ENCODE results near the gene ZFYVE19. TPM values are rescaled to one million over a fixed set of nuclear protein-coding genes. Genes with fewer than 3 reads are reported as not detected.

ZFYVE19 gene
- total RNA-seq, 1 experiment from 2014 or later = 14.6 TPM

DNA sequence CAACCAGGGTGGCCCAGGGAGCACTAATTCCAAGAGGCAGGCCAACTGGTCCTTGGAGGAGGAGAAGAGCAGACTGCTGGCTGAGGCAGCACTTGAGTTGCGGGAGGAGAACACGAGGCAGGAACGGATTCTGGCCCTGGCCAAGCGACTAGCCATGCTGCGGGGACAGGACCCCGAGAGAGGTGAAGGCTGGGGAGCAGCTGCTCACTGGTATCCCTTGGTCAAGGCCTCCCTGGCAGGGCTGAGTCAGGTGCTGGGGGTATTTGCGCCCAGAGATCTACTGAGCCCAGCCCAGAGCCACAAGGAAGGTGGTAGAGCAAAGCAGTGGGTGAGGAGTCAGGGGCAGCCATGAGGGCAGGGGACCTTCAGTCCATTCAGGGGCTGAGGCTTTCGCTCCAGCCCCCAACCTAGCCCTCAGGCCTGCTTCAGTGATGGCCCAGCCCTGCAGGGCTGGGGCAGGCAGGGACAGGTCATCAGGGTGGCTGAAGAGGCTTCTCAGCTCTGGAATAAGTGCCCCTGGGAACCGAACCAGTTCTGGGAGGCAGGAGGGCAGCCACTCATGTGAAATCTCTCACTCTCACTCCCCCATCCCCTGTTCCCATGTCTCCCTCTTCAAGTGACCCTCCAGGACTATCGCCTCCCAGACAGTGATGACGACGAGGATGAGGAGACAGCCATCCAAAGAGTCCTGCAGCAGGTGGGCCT, 6.0 kb downstream of the ZFYVE19 start:
- no peak for DNase-seq (ENCODE audit: extremely low read depth, low read depth)

DNA sequence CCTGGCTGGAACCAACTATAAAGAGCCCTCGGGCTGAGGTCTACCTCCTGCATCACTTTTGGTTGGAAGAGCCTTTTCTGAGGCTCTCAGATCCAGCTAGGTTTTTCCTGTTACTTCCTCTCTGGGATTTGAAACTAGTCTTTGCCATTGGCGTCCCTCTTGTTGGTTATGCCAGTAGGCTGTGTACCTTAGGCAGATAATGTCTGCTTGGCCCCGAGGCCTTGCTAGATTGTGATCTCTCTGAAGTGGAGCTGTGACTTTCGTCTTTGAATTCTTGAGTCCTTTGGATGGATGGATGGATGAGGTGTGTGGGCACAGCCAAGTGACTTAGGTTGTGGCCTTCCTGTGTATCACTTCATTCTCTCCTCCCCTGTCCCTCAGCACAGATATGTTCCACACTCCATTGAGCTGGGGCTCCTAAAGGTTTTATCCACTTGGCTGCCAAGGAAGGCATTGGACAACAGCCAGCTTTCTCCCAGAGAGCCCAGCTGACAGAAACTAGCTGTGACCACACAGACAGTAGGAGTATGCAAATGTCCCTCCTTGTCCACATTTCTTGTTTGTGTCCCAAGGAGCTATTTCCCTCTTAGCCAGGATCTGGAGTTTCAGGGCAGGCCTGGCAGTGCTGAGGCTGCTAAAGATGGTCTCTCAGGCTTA, 8.3 kb downstream of the ZFYVE19 start:
- DNase-seq (ENCODE audit: extremely low read depth, low read depth) = no peak

DNA sequence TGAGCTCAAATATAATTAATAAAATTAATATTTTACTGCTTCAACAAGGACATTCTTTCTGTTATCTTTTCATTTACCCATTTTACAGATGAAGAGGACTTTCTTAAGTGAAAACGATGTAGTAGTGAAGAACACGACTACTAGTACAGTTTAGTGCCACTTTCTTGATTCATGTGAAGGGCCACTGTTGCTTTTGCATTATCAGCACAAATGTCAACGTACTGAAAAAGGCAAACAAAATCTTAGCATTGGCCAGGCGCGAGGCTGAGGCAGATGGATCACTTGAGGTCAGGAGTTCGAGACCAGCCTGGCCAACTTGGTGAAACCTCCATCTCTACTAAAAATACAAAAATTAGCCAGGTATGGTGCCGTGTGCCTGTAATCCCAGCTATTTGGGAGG, 12.2 kb downstream of the ZFYVE19 start:
- no peak for DNase-seq (ENCODE audit: extremely low read depth, low read depth)

DNA sequence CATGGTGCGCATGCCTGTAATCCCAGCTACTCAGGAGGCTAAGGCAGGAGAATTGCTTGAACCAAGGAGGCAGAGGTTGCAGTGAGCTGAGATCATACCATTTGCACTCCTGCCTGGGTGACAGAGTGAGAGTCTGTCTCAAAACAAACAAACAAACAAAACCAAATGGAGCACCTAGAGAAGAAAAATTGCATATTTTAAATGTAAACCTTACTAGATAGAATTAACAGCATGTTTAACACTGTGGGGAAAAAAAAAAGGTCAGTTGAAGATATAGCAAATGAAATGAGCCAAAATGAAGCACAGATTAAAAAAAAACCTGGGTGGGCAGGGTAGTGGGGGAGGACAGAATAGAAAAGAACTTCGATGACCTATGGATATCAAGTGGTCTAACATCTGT, 14.3 kb downstream of the ZFYVE19 start:
- no peak for DNase-seq (ENCODE audit: extremely low read depth, low read depth)

DNA sequence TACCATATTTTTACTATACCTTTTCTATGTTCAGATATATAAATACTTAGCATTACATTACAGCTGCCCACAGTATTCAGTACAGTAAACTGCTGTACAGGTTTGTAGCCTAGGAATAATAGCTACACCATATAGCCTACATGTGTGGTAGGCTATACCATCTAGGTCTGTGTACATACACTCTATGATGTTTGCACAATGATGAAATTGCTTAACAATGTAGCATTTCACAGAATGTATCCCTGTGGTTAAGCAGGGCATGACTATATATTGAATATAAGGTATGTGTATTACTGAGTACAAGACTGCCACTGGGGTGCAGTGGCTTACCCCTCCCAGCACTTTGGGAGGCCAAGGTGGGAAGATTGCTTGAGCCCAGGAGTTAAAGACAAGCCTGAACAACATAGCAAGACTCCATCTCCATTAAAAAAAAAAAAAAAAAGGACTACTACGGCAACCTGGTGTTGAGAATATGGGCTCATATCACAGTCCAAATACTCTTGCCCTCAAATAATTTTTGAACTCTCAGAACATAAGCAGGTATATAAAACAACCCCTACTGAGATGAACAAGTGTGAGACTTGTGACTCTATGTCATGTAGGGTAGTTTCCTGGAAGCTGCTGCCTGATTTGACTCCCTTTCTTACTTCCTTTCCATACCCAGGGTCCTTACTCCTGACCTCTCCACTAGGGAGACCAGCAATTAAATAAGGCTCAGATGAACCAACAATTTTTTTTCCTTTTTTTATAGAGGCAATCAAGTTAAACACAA, 16.9 kb downstream of the ZFYVE19 start:
- no peak for DNase-seq (ENCODE audit: extremely low read depth, low read depth)

GRCh38 chr15:40825661-40826422, 19.0 kb downstream of the ZFYVE19 start:
- no peak for DNase-seq (ENCODE audit: extremely low read depth, low read depth)

DNA sequence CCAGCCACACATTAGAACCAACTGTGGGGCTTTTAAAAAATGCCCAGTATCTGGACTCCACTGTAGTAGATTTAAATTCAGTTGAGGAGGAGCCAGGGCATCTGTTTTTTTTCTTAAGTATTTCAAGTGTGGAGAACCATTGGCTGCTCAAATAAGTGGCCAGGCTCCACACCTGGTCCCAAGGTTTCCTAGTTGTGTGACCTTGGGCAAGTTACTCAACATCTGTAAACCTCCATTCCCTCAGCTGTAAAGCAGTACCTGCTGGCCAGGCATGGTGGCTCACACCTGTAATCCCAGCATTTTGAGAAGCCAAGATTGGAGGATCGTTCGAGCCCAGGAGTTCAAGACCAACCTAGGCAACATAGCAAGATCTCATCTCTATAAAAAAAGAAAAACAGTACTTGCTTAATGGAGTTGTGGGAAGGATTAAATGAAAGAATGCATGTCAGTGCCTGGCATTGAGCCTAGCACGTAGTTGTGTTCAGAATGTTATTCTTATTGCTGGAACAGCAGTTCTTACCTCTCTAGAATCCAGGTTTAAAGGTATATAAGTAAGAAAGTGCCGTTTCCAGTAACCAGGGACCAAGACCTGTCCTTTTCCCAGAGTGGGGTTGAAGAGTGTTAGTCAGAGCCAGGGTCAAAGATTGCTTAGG, 19.7 kb downstream of the ZFYVE19 start:
- DNase-seq (ENCODE audit: extremely low read depth, low read depth) = no peak

GRCh38 chr15:40828447-40829036, 21.7 kb downstream of the ZFYVE19 start, which contains the start of gene PPP1R14D:
PPP1R14D (minus strand) TSS chr15:40828708; CDS start chr15:40828641, 67 bp downstream.
- DNase-seq (ENCODE audit: extremely low read depth, low read depth) = no peak

DNA sequence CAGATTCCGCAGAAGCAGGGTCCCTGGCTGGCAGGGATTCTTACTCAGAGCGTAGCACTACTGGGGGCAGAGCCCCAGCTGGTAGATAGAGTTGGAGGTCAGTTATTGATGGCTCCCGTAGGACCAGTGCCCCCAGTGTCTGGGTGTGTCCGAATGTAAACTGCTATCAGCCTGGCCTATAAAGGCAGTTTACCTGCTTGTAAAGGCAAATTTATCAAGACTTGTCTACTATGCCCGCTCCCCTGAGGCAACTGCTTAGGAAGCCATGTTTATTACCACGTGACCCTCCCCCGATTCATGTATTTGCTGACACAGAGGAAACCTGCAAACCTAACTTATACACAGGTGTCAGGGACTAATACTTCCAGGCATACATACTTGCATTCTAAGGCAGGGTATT, 22.2 kb downstream of the ZFYVE19 start:
- DNase-seq (ENCODE audit: extremely low read depth, low read depth) = no peak

DNA sequence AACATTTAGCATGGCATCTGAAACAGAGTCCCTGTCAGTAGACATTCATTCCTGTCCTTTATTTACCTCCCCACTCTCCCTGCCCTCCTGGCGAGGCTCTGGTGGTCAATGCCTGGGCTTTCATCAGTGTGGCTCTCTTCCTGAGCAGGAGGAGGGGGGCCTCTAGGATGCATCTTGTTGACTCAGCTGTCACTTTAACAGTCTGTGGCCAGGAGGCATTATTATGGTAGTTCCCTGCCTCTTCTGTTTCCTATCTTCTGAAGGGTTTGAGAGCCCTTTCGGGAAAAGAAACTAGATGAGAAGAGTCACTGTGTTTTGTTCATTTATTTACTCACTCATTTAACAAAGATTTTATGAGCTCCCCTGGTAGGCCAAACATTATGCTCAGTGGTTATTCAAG, 24.0 kb downstream of the ZFYVE19 start:
- DNase-seq (ENCODE audit: extremely low read depth, low read depth) = no peak

DNA sequence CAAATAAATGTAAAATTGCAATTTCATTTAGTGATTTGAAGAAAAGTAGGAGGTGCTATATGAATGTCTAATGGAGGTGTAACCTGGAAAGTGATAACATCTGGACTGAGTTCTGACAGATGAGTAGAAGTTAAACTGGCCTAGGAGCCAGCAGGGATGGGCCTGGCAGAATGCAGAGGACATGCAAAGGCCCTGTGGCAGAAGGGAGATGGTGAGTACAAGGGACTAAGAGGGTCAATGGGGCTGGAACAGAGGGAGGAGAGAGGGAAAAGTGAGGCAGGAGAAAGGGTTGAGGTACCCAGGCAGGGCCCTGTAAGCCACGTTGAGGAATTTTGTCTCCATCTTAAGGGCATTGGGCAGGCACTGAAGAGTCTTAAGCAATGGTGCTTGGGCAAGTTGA, 25.0 kb downstream of the ZFYVE19 start:
- no peak for DNase-seq (ENCODE audit: extremely low read depth, low read depth)

GRCh38 chr15:40832903-40833302, 26.0 kb downstream of the ZFYVE19 start:
- DNase-seq (ENCODE audit: extremely low read depth, low read depth) = no peak

DNA sequence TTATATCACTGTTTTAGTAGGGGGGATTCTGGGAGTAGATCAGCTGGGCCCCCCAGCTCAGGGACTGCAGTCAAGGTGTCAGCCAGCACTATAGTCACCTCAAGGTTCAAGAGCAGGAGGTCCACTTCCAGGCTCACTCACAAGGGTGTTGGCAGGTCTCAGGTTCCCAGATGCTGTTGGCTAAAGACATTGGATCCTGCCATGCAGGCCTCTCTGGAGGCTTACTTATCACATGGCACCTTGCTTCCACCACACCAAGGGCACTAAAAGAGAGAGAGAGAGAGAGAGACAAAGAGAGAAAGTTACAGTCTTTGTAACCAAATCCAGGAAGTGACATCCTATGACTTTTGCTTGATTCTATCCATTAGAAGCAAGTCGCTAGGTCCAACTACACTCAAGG, 29.1 kb downstream of the ZFYVE19 start:
- no peak for DNase-seq (ENCODE audit: extremely low read depth, low read depth)

DNA sequence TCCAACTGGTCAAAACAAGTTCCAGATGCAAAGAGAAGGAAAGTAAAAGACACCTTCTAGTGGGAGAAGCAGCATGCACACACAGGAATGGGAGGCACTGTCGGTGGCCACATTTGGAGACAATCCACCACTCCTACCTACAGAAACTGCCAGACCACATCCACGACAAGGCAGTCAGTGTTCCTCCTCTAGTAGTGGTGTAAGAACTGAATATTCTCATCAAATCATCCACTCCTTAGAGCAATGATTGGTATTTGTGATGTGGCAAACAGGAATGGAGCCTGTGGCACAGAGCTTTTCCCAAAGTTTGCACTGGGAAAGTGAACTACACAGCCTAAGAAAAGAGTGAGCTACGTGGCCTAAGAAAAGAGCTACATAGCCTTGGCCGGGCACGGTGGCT, 31.9 kb downstream of the ZFYVE19 start:
- DNase-seq (ENCODE audit: extremely low read depth, low read depth) = no peak

DNA sequence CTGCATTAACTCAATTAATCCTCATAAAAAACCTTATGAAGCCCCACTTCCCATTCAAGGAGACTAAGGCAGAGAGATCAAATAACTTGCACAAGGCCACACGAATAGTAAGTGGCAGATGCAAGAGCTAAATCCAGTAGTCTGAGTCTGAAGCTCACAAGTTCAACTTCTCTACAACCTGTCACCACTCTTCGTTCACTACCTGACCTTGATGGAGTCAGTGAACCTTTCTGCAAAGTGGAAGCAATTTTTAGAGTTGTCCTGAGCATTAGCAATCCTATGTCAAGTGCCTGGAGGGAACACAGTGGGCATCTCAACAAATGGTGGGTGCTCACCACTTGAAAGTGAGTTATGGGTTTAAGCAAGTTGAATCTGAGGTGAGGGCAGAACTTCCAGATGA, 34.9 kb downstream of the ZFYVE19 start:
- DNase-seq (ENCODE audit: extremely low read depth, low read depth) = no peak

DNA sequence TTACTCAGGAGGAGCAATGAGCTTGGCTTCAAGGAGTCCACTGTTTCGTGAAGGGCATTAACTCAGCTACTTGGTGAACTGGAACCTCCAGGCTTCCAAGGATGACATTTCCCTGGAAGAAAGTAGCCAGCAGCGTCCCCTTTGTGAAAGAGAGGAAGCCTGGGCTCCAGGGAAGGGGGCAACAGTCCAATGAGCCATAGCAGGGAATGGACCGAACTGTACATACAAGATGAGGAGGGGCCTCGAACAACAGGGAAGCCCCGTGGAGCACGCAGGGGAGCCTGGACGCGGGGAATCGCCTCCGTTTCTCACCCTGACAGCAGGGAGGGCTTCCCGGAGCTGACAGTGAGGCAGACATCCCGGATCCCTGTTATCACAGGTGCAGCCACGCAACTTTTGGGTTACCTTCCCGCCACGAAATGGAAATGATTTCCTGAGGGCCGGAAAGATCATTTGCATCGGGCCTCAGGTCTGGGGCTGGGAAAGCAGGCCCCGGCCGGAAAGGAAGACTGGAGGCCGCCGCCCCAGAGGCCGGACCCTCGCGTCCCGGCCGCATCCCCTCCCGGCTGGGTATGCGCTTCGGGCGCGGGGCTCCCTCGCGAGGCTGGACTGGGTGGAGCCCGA, 36.5 kb downstream of the ZFYVE19 start:
- DNase-seq (ENCODE audit: extremely low read depth, low read depth) = no peak

GRCh38 chr15:40843885-40844695, 37.2 kb downstream of the ZFYVE19 start, which contains the start of gene SPINT1:
SPINT1 (plus strand) TSS chr15:40844048; CDS start chr15:40844555, 507 bp downstream.
- no peak for DNase-seq (ENCODE audit: extremely low read depth, low read depth)

DNA sequence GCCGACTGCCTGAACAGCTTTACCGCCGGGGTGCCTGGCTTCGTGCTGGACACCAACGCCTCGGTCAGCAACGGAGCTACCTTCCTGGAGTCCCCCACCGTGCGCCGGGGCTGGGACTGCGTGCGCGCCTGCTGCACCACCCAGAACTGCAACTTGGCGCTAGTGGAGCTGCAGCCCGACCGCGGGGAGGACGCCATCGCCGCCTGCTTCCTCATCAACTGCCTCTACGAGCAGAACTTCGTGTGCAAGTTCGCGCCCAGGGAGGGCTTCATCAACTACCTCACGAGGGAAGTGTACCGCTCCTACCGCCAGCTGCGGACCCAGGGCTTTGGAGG, 37.8 kb downstream of the ZFYVE19 start:
- no peak for DNase-seq (ENCODE audit: extremely low read depth, low read depth)

DNA sequence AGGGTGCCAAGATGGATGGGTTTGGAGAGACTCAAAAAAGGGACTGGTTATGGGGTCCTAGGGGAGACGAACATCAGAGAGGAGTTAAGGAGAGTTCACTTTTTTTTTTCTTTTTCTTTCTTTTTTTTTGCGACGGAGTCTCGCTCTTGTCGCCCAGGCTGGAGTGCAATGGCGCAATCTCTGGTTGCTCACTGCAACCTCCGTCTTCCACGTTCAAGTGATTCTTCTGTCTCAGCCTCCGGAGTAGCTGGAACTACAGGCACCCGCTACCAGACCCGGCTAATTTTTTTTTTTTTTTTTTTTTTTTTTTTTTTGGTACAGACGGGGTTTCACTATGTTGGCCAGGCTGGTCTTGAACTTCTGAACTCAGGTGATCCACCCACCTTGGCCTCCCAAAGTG, 38.1 kb downstream of the ZFYVE19 start:
- no peak for DNase-seq (ENCODE audit: extremely low read depth, low read depth)
